Measurements from ENCODE around the gene RAB22A. TPM values are rescaled to one million over a fixed set of nuclear protein-coding genes. Genes with fewer than 3 reads are reported as not detected.

The RAB22A gene
- total RNA-seq, 1 experiment from 2014 or later = 9.9 TPM

- Histone ChIP-seq H3K9ac (ENCODE audit: low read length) (no peak overlapping the region), H3K4me2 (ENCODE audit: low read length) (no peak overlapping the region), H2AFZ (ENCODE audit: low read depth, low read length, poor library complexity, severe bottlenecking) (no peak overlapping the region), H3K36me3 (ENCODE audit: control insufficient read depth in 1 of 2, insufficient read depth in 2 of 2, low read length in 2 of 2) (no peaks in the 10 kb centered on the region), H3K9me2 (ENCODE audit: insufficient read depth) (no peaks in the 10 kb centered on the region), H3K79me2 (ENCODE audit: insufficient read depth, low read length) (peaks cover 99% of the 10 kb centered on the region), H3K27me3 (ENCODE audit: insufficient read depth, low read length) (no peaks in the 10 kb centered on the region), H3K9me3 (ENCODE audit: control insufficient read depth in 1 of 2, insufficient read depth in 1 of 2, low read depth in 1 of 2, low read length in 2 of 2) (no peaks in the 10 kb centered on the region), H3K27ac (ENCODE audit: low read depth, low read length) (no peak overlapping the region), H4K20me1 (ENCODE audit: insufficient read depth) (peaks cover 26% of the 10 kb centered on the region; the same call in 1 of the 2 replicates), H3K4me3 (replicated peaks in 1 of 2; ENCODE audit: low read depth in 1 of 2, low read length in 2 of 2) (no peak overlapping the region), H3K4me1 (ENCODE audit: control insufficient read depth in 1 of 2, insufficient read depth in 2 of 2, low read length in 2 of 2) (no peaks in the 10 kb centered on the region)
- RAD21 ChIA-PET (ENCODE audit: low non-redundant PET in 1 of 2, low total read pairs in 2 of 2, uncharacterized antibody in 2 of 2, unreplicated experiment in 2 of 2) = no interaction called here
- TF ChIP-seq SRF (IDR thresholded peaks at IDR 0.05; ENCODE audit: low read depth) = no peak
- no peak for TF ChIP-seq ATF3 (IDR thresholded peaks at IDR 0.05)
- no peak for TF ChIP-seq CTCF (IDR thresholded peaks at IDR 0.05 in 2 of 3, conservative IDR thresholded peaks at IDR 0.05 in 1 of 3; ENCODE audit: borderline replicate concordance in 1 of 3, insufficient read depth in 1 of 3, low read depth in 2 of 3, low read length in 2 of 3)
- TF ChIP-seq CBX3 (IDR thresholded peaks at IDR 0.05; ENCODE audit: low read depth) = no peak
- TF ChIP-seq CEBPB (IDR thresholded peaks at IDR 0.05; ENCODE audit: low read depth) = no peak
- no peak for TF ChIP-seq EZH2phosphoT487 (IDR thresholded peaks at IDR 0.05; ENCODE audit: borderline replicate concordance)
- no peak for TF ChIP-seq SIN3A (IDR thresholded peaks at IDR 0.05; ENCODE audit: low read depth)
- no peak for DNase-seq (ENCODE audit: low read depth, low spot score)
- intact Hi-C loops (cut with micrococcal nuclease) = no loop called here
- CTCF ChIA-PET = no interaction called here
- POLR2A ChIA-PET = interaction anchor here (1.0 kb wide), 1 partner anchor 11 kb away, joined by 3 read pairs; the partner anchor contains the start of gene VAPB
- no peak for ATAC-seq
- BruUV-seq (replicated peaks) = no TSS peak
These were observed 90.4 kb downstream of the RAB22A start for GRCh38 chr20:58399926-58400325.

- Histone ChIP-seq H3K9me2 (ENCODE audit: insufficient read depth) (no peaks in the 10 kb centered on the region), H2AFZ (ENCODE audit: low read depth, low read length, poor library complexity, severe bottlenecking) (no peak overlapping the region), H3K27ac (ENCODE audit: low read depth, low read length) (no peak overlapping the region), H3K4me3 (replicated peaks in 1 of 2; ENCODE audit: low read depth in 1 of 2, low read length in 2 of 2) (no peak overlapping the region), H3K9me3 (ENCODE audit: control insufficient read depth in 1 of 2, insufficient read depth in 1 of 2, low read depth in 1 of 2, low read length in 2 of 2) (no peaks in the 10 kb centered on the region), H3K27me3 (ENCODE audit: insufficient read depth, low read length) (no peaks in the 10 kb centered on the region), H3K9ac (ENCODE audit: low read length) (no peak overlapping the region), H3K36me3 (ENCODE audit: control insufficient read depth in 1 of 2, insufficient read depth in 2 of 2, low read length in 2 of 2) (no peaks in the 10 kb centered on the region), H4K20me1 (ENCODE audit: insufficient read depth) (peaks cover 25% of the 10 kb centered on the region; the same call in 1 of the 2 replicates), H3K4me1 (ENCODE audit: control insufficient read depth in 1 of 2, insufficient read depth in 2 of 2, low read length in 2 of 2) (no peaks in the 10 kb centered on the region), H3K4me2 (ENCODE audit: low read length) (no peak overlapping the region), H3K79me2 (ENCODE audit: insufficient read depth, low read length) (peaks cover 99% of the 10 kb centered on the region)
- ChIA-PET POLR2A (no interaction called here), RAD21 (ENCODE audit: low non-redundant PET in 1 of 2, low total read pairs in 2 of 2, uncharacterized antibody in 2 of 2, unreplicated experiment in 2 of 2) (no interaction called here), CTCF (no interaction called here)
- ATAC-seq (no peak), DNase-seq (ENCODE audit: low read depth, low spot score) (no peak)
- BruUV-seq (replicated peaks) = no TSS peak
- intact Hi-C loops (cut with micrococcal nuclease) = no loop called here
- TF ChIP-seq POLR2AphosphoS5 (IDR thresholded peaks at IDR 0.05; ENCODE audit: low read depth, low read length) (no peak), ZFX (IDR thresholded peaks at IDR 0.05) (no peak), EGR1 (IDR thresholded peaks at IDR 0.05; ENCODE audit: low read depth) (no peak), RAD21 (IDR thresholded peaks at IDR 0.05; ENCODE audit: low read depth) (no peak), SIN3A (IDR thresholded peaks at IDR 0.05; ENCODE audit: low read depth) (no peak), EZH2phosphoT487 (IDR thresholded peaks at IDR 0.05; ENCODE audit: borderline replicate concordance) (no peak), REST (IDR thresholded peaks at IDR 0.05; ENCODE audit: low read depth) (no peak), ATF3 (IDR thresholded peaks at IDR 0.05) (no peak), YY1 (IDR thresholded peaks at IDR 0.05; ENCODE audit: extremely low read depth, insufficient replicate concordance, low read depth, low read length) (no peak), MAX (IDR thresholded peaks at IDR 0.05) (no peak)
These were observed 91.6 kb downstream of the RAB22A start for GRCh38 chr20:58401162-58401561.

All from HCT116 (cell line).